ENCODE results near the gene BPIFB3. TPM values are rescaled to one million over a fixed set of nuclear protein-coding genes. Genes with fewer than 3 reads are reported as not detected.

The BPIFB3 gene
- not detected in 2 replicates for total RNA-seq (ENCODE audit: low replicate concordance)

GRCh38 chr20:33053291-33054106 lies at the start of gene BPIFB3:
BPIFB3 (plus strand) TSS chr20:33053903; CDS start chr20:33055436, 1,533 bp downstream.

GRCh38 chr20:33004141-33004751 lies 49.5 kb upstream of the BPIFB3 start, which contains the start of gene SUN5:
SUN5 (minus strand) TSS chr20:33004433; CDS start chr20:33004340, 93 bp downstream.

GRCh38 chr20:33007376-33008335 lies 46.0 kb upstream of the BPIFB3 start, which contains the start of gene BPIFB2:
BPIFB2 (plus strand) TSS chr20:33007704; CDS start chr20:33008575, 871 bp downstream.

GRCh38 chr20:33031531-33031930 lies 22.2 kb upstream of the BPIFB3 start, which contains the start of gene BPIFB6:
BPIFB6 (plus strand) TSS chr20:33031648; CDS start chr20:33031648, 0 bp downstream.

GRCh38 chr20:33079259-33079658 lies 25.6 kb downstream of the BPIFB3 start, which contains the start of gene BPIFB4:
BPIFB4 (plus strand) TSS chr20:33079643; CDS start chr20:33081527, 1,884 bp downstream.

Other genes with a start within 250 kb of the BPIFB3 start
- 58.5 and 87.3 TPM in 2 replicates for gene MAPRE1, start 233.9 kb upstream of the BPIFB3 start, total RNA-seq (ENCODE audit: low replicate concordance)
- gene EFCAB8, start 195.0 kb upstream of the BPIFB3 start, total RNA-seq (ENCODE audit: low replicate concordance), result under 0.01 TPM in 2 replicates
- not detected in 2 replicates for gene SUN5, start 49.5 kb upstream of the BPIFB3 start, total RNA-seq (ENCODE audit: low replicate concordance)
- gene BPIFB2, start 46.2 kb upstream of the BPIFB3 start, total RNA-seq (ENCODE audit: low replicate concordance), result not detected in 2 replicates
- gene BPIFB6, start 22.3 kb upstream of the BPIFB3 start, total RNA-seq (ENCODE audit: low replicate concordance), result not detected in 2 replicates
- 0.23 TPM in 1 of 2 replicates, not detected in the other for gene BPIFB4, start 25.7 kb downstream of the BPIFB3 start, total RNA-seq (ENCODE audit: low replicate concordance)
- not detected in 2 replicates for gene BPIFA2, start 114.3 kb downstream of the BPIFB3 start, total RNA-seq (ENCODE audit: low replicate concordance)
- gene BPIFA3, start 163.4 kb downstream of the BPIFB3 start, total RNA-seq (ENCODE audit: low replicate concordance), result not detected in 2 replicates
- gene BPIFA1, start 182.1 kb downstream of the BPIFB3 start, total RNA-seq (ENCODE audit: low replicate concordance), result not detected in 2 replicates
- gene BPIFB1, start 229.3 kb downstream of the BPIFB3 start, total RNA-seq (ENCODE audit: low replicate concordance), result not detected in 2 replicates